Activated naive CD4-positive, alpha-beta T cell treated with anti-CD3 and anti-CD28 coated beads, Interleukin-2, amount 10 ng/mL, durations not matched to agents 5 hours and 36 hours (primary cell): ENCODE data around the gene LSP1. TPM values are rescaled to one million over a fixed set of nuclear protein-coding genes. Genes with fewer than 3 reads are reported as not detected.

Experiments used
- microRNA-seq: library from miRNA; unstranded; fragments of <30 nt; microRNA quantifications from one replicate; pipeline ENCODE4 v1.2.0, GENCODE V29; 2022; ENCODE audit warnings: borderline microRNAs expressed, borderline replicate concordance
- total RNA-seq, 2 experiments: library from RNA; stranded (reverse); gene quantifications; one replicate each; pipeline ENCODE4 v1.2.3, GENCODE V29; 2021

The LSP1 gene
- total RNA-seq = 100 to 1,000 TPM; 547 to 564 TPM

GRCh38 chr11:1852877-1853276 is at the start of gene LSP1:
LSP1 (plus strand) TSS chr11:1853084; CDS start chr11:1853145, 61 bp downstream.

GRCh38 chr11:1834779-1835670 is 17.9 kb upstream of the LSP1 start, which contains the start of gene SYT8:
SYT8 (plus strand) TSS chr11:1834990; CDS start chr11:1835106, 116 bp downstream.

GRCh38 chr11:1838426-1839144 is 14.3 kb upstream of the LSP1 start, which contains the start of gene TNNI2:
TNNI2 (plus strand) TSS chr11:1838981; CDS start chr11:1839697, 716 bp downstream.

GRCh38 chr11:1891831-1892115 is 38.9 kb downstream of the LSP1 start, which contains the start of gene PRR33:
PRR33 (minus strand) TSS chr11:1891895; CDS start chr11:1890584, 1,311 bp downstream.

GRCh38 chr11:1919391-1920127 is 66.7 kb downstream of the LSP1 start, which contains the start of gene TNNT3:
TNNT3 (plus strand) TSS chr11:1919703; CDS start chr11:1922875, 3,172 bp downstream.

Small RNA genes within 50 kb of the gene (microRNA-seq; reads per million reads assigned to microRNA genes)
- gene MIR4298 = not detected
- not detected for gene MIR7847

Other genes with a start within 250 kb of the LSP1 start
- gene KRTAP5-3, start 244.6 kb upstream of the LSP1 start, total RNA-seq = not detected
- not detected for gene KRTAP5-4, start 230.9 kb upstream of the LSP1 start, total RNA-seq
- gene KRTAP5-5, start 223.3 kb upstream of the LSP1 start, total RNA-seq = not detected
- gene KRTAP5-6, start 155.9 kb upstream of the LSP1 start, total RNA-seq = not detected
- gene IFITM10, start 102.5 kb upstream of the LSP1 start, total RNA-seq = 1 to 10 TPM in 1 of 2 experiments, under 1 TPM in 1; 0.68 to 1.5 TPM
- gene CTSD, start 89.2 kb upstream of the LSP1 start, total RNA-seq = 100 to 1,000 TPM; 166 to 171 TPM
- gene SYT8, start 18.1 kb upstream of the LSP1 start, total RNA-seq = not detected
- not detected for gene TNNI2, start 14.1 kb upstream of the LSP1 start, total RNA-seq
- under 1 TPM in 1 of 2 experiments, not detected in 1; 0.05 TPM for gene PRR33, start 38.8 kb downstream of the LSP1 start, total RNA-seq
- 10 to 100 TPM; 11.3 to 11.5 TPM for gene TNNT3, start 66.6 kb downstream of the LSP1 start, total RNA-seq
- 10 to 100 TPM; 83.6 to 85.5 TPM for gene MRPL23, start 94.2 kb downstream of the LSP1 start, total RNA-seq
- not detected for gene H19, start 144.8 kb downstream of the LSP1 start, total RNA-seq